ENCODE data around the gene BEST1.

GRCh38 chr11:61967116-61967923 lies 17.2 kb downstream of the BEST1 start, which contains the start of gene FTH1:
- TF ChIP-seq EZH2phosphoT487 (IDR thresholded peaks at IDR 0.05) (no peak), EZH2 (IDR thresholded peaks at IDR 0.05) (no peak), CTCF (IDR thresholded peaks at IDR 0.05) (no peak)

All from neural progenitor cell (in vitro differentiated cells).